Measurements from ENCODE around the gene KIF5A. TPM values are rescaled to one million over a fixed set of nuclear protein-coding genes. Genes with fewer than 3 reads are reported as not detected.

KIF5A gene
- total and polyA plus RNA-seq, 2 of the 13 experiments (the other 11 are each of a cell fraction or from before 2014, with no cell fraction given), result 1.6 to 11.9 TPM

- no peak for TF ChIP-seq ZNF7 (CRISPR knock-in tag; IDR thresholded peaks at IDR 0.05)
- 0 out of 2 replicates have a peak, but pooled peaks have one; percentile 8 for TF ChIP-seq PAF1 (CRISPR knock-in tag; IDR thresholded peaks at IDR 0.05)
- TF ChIP-seq RBFOX2 (IDR thresholded peaks at IDR 0.05; ENCODE audit: low read depth, low read length), result peak; percentile 63
- TF ChIP-seq CEBPB (IDR thresholded peaks at IDR 0.05; ENCODE audit: borderline replicate concordance, low read depth, low read length), result 0 out of 2 replicates have a peak, but pooled peaks have one; percentile 44
- no peak for TF ChIP-seq RARG (CRISPR knock-in tag; IDR thresholded peaks at IDR 0.05; ENCODE audit: low read depth)
- TF ChIP-seq CEBPG (CRISPR knock-in tag; IDR thresholded peaks at IDR 0.05), result 0 out of 2 replicates have a peak, but pooled peaks have one; percentile 36
- TF ChIP-seq POLR2A (IDR thresholded peaks at IDR 0.05; ENCODE audit: insufficient read depth in 1 of 2, low read depth in 2 of 2, low read length in 2 of 2), result peak in 1 of 2 experiments; percentile 44; a peak in 1 of 4 replicates
- TF ChIP-seq, protein P1, sequence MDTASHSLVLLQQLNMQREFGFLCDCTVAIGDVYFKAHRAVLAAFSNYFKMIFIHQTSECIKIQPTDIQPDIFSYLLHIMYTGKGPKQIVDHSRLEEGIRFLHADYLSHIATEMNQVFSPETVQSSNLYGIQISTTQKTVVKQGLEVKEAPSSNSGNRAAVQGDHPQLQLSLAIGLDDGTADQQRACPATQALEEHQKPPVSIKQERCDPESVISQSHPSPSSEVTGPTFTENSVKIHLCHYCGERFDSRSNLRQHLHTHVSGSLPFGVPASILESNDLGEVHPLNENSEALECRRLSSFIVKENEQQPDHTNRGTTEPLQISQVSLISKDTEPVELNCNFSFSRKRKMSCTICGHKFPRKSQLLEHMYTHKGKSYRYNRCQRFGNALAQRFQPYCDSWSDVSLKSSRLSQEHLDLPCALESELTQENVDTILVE (CRISPR knock-in tag; IDR thresholded peaks at IDR 0.05), result peak; percentile 19; the same call in 1 of the 2 replicates
- ChIA-PET POLR2A (interaction anchor here (1.0 to 7.8 kb wide), 8 partner anchors 14 to 73 kb away, joined by 3 to 90 read pairs (median 10); partner anchors contain the start of genes DCTN2, INHBE and PIP4K2C), CTCF (ENCODE audit: low intra/inter-chr PET ratio, low total read pairs) (no interaction called here)
- Histone ChIP-seq H3K79me2 (ENCODE audit: insufficient read depth, low read length) (peaks cover 27% of the 10 kb centered on the region), H2AFZ (ENCODE audit: low read length) (no peak overlapping the region), H3K4me1 (ENCODE audit: insufficient read depth, low read length) (peaks cover 31% of the 10 kb centered on the region), H4K20me1 (ENCODE audit: insufficient read depth, low read length) (peaks cover 35% of the 10 kb centered on the region), H3K36me3 (replicated peaks in 1 of 2; ENCODE audit: control insufficient read depth in 1 of 2, insufficient read depth in 2 of 2, low read length in 2 of 2) (peaks cover 18 to 40% of the 10 kb centered on the region in 2 experiments), H3K27ac (ENCODE audit: extremely low read length, insufficient read depth, low read length) (peak overlapping the region; percentile 97), H3K27me3 (ENCODE audit: control insufficient read depth in 1 of 2, insufficient read depth in 2 of 2, low read length in 2 of 2) (no peaks in the 10 kb centered on the region; a peak in 1 of 5 replicates), H3K9ac (ENCODE audit: insufficient read depth, low read depth, low read length) (peak overlapping the region; percentile 100; the same call in 1 of the 2 replicates), H3K4me3 (replicated peaks in 1 of 3; ENCODE audit: insufficient read depth in 1 of 3, low read depth in 2 of 3, low read length in 3 of 3) (peak overlapping the region; percentile 70 to 99 (median 97)), H3K9me3 (ENCODE audit: low read length) (no peaks in the 10 kb centered on the region), H3K4me2 (ENCODE audit: low read depth, low read length) (peak overlapping the region; percentile 85)
- DNase-seq (ENCODE audit: low spot score) (no peak), FAIRE-seq (no peak), ATAC-seq (no peak)
- intact Hi-C loops (cut with micrococcal nuclease; ENCODE audit: unreplicated experiment) (no loop called here), in situ Hi-C loops (cut with HindIII; ENCODE audit: extremely low pct_ligation_motif_present, low pct_unique_long_range_greater_than_20kb) (no loop called here)
- BruUV-seq (replicated peaks), result no TSS peak
- 67% methylated on average over 8 of the region's 8 CpGs for WGBS (ENCODE audit: low lambda C conversion rate)
Observed at GRCh38 chr12:57518176-57518919, 31.5 kb upstream of the KIF5A start.
